HG03457 (cell line): ENCODE measurements around the gene ADGRV1.

Experiments used
- ATAC-seq: cut with Tn5 transposase; IDR thresholded peaks from one replicate; pipeline ENCODE4 v1.9.1; 2021; ENCODE audit warnings: moderate number of reproducible peaks; ENCODE audit not compliant: unreplicated experiment

The ADGRV1 gene

GRCh38 chr5:90866915-90867731 is 308.5 kb downstream of the ADGRV1 start:
- no peak for ATAC-seq

GRCh38 chr5:90868799-90869198 is 310.2 kb downstream of the ADGRV1 start:
- ATAC-seq, result no peak

- ATAC-seq, result no peak
Observed at GRCh38 chr5:90871391-90871991, 312.9 kb downstream of the ADGRV1 start.

GRCh38 chr5:90873033-90873517 is 314.5 kb downstream of the ADGRV1 start:
- no peak for ATAC-seq

- ATAC-seq, result no peak
Observed at GRCh38 chr5:90874066-90874465, 315.5 kb downstream of the ADGRV1 start.

GRCh38 chr5:90875456-90875855 is 316.9 kb downstream of the ADGRV1 start:
- no peak for ATAC-seq

- ATAC-seq, result no peak
Observed at GRCh38 chr5:90876366-90876765, 317.8 kb downstream of the ADGRV1 start.

GRCh38 chr5:90877049-90877448 is 318.5 kb downstream of the ADGRV1 start:
- ATAC-seq, result no peak

- ATAC-seq, result no peak
Observed at GRCh38 chr5:90878081-90878480, 319.5 kb downstream of the ADGRV1 start.

GRCh38 chr5:90878549-90879196 is 320.1 kb downstream of the ADGRV1 start:
- ATAC-seq, result no peak

- ATAC-seq, result no peak
Observed at GRCh38 chr5:90881626-90882150, 323.1 kb downstream of the ADGRV1 start.

GRCh38 chr5:90882448-90882847 is 323.9 kb downstream of the ADGRV1 start:
- no peak for ATAC-seq

GRCh38 chr5:90885180-90885868 is 326.7 kb downstream of the ADGRV1 start:
- no peak for ATAC-seq

GRCh38 chr5:90886381-90886780 is 327.8 kb downstream of the ADGRV1 start:
- ATAC-seq, result no peak

- ATAC-seq, result no peak
Observed at GRCh38 chr5:90888511-90889324, 330.1 kb downstream of the ADGRV1 start.

GRCh38 chr5:90889325-90889600 is 330.7 kb downstream of the ADGRV1 start:
- no peak for ATAC-seq

GRCh38 chr5:90890180-90890579 is 331.6 kb downstream of the ADGRV1 start:
- ATAC-seq, result no peak

GRCh38 chr5:90894866-90895420 is 336.3 kb downstream of the ADGRV1 start:
- no peak for ATAC-seq

GRCh38 chr5:90897618-90898017 is 339.0 kb downstream of the ADGRV1 start:
- ATAC-seq, result no peak
